Measurements from ENCODE around the gene LGR4. TPM values are rescaled to one million over a fixed set of nuclear protein-coding genes. Genes with fewer than 3 reads are reported as not detected.

The LGR4 gene
- total and polyA plus RNA-seq, 2 of the 4 experiments (the other 2 are of a cell fraction) = 2.9 to 6.8 TPM

DNA sequence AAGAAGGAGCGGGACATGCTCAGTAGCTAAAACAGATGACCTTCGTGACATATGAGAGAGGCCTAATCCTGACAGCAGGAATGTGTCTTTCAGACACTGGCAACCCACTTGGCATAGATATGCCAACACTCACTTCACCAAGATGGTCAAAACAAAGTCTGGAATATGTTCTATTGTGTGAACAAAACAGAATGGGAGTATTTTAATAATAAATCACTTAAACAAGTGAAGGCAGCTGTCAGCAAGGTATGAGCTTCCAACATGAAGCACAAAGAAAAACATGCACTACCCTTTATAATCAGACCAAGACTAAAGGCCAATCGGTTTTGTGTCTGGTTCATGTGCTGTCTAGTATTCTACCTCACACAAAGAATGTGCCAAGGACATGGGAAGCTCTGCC lies 132.6 kb downstream of the LGR4 start:
- ATAC-seq (ENCODE audit: low read depth) = no peak
- no peak overlapping the region for H3K27ac ChIP-seq (ENCODE audit: insufficient read depth, low read length)
- POLR2A ChIA-PET (ENCODE audit: unreplicated experiment) = no interaction called here

More for the DNA sequence above, 132.6 kb downstream of the LGR4 start:
- Histone ChIP-seq H2AK9ac (replicated peaks; ENCODE audit: low read depth, low read length, poor library complexity) (no peak overlapping the region), H3K14ac (replicated peaks; ENCODE audit: low read depth, low read length) (no peak overlapping the region), H2BK20ac (ENCODE audit: low read depth, low read length) (no peak overlapping the region), H3K27me3 (ENCODE audit: control insufficient read depth, insufficient read depth, low read length) (no peaks in the 10 kb centered on the region), H2AFZ (replicated peaks; ENCODE audit: low read length, poor library complexity) (no peak overlapping the region), H2BK5ac (ENCODE audit: low read depth, low read length, poor library complexity, severe bottlenecking) (no peak overlapping the region), H3K56ac (ENCODE audit: extremely low read depth, insufficient read depth, low read length) (no peak overlapping the region), H4K91ac (ENCODE audit: insufficient read depth, low read depth, low read length) (no peak overlapping the region), H3K4me1 (ENCODE audit: control insufficient read depth, insufficient read depth, low read length) (no peaks in the 10 kb centered on the region), H3K9me1 (ENCODE audit: insufficient read depth, low read length) (no peaks in the 10 kb centered on the region), H3K79me1 (ENCODE audit: low read depth in 1 of 2, low read length in 2 of 2) (no peaks in the 10 kb centered on the region), H2BK15ac (ENCODE audit: low read depth, low read length) (no peak overlapping the region), H4K8ac (ENCODE audit: low read depth in 2 of 2, low read length in 2 of 2) (no peak overlapping the region), H2AK5ac (ENCODE audit: low read depth, low read length) (no peak overlapping the region), H2BK120ac (ENCODE audit: low read depth, low read length) (no peak overlapping the region), H3K9ac (ENCODE audit: low read depth, low read length) (no peak overlapping the region), H4K20me1 (ENCODE audit: insufficient read depth, low read length) (no peaks in the 10 kb centered on the region), H3K23ac (ENCODE audit: low read depth, low read length) (no peak overlapping the region), H3K18ac (ENCODE audit: low read depth, low read length) (no peak overlapping the region), H3K9me3 (ENCODE audit: control insufficient read depth, insufficient read depth, low read length) (no peaks in the 10 kb centered on the region), H3K4ac (ENCODE audit: low read depth, low read length) (no peak overlapping the region), H3K4me3 (ENCODE audit: insufficient read depth, low read depth, low read length) (no peak overlapping the region), H3K36me3 (ENCODE audit: control insufficient read depth, insufficient read depth, low read length) (no peaks in the 10 kb centered on the region), H3K4me2 (ENCODE audit: low read depth, low read length) (no peak overlapping the region), H4K5ac (ENCODE audit: low read depth, low read length) (no peak overlapping the region)
- DNase-seq = no peak
- intact Hi-C loops (cut with micrococcal nuclease) (no loop called here), dilution Hi-C loops (cut with HindIII; ENCODE audit: low sequenced_read_pairs, unreplicated experiment) (no loop called here), in situ Hi-C loops (cut with MboI; ENCODE audit: low sequenced_read_pairs) (no loop called here)
- CTCF ChIA-PET = interaction anchor here (1.6 kb wide), 1 partner anchor 146 kb away, joined by 5 read pairs; no protein-coding TSS in a partner anchor
- no TSS peak for BruUV-seq (replicated peaks)
- WGBS, 2 experiments (ENCODE audit: extremely low coverage in 2 of 2, insufficient read length in 1 of 2) = no CpG with 5 or more reads among the region's 3 CpGs
- TF ChIP-seq MAZ (IDR thresholded peaks at IDR 0.05; ENCODE audit: borderline replicate concordance, low read depth, low read length) (no peak), RCOR1 (IDR thresholded peaks at IDR 0.05; ENCODE audit: insufficient replicate concordance, low read length) (no peak), NFE2L2 (IDR thresholded peaks at IDR 0.05; ENCODE audit: low read depth, low read length) (no peak), USF2 (IDR thresholded peaks at IDR 0.05; ENCODE audit: low read depth, low read length) (no peak), RFX5 (IDR thresholded peaks at IDR 0.05; ENCODE audit: low read depth, low read length) (no peak), RAD21 (IDR thresholded peaks at IDR 0.05; ENCODE audit: low read length) (no peak), CEBPB (IDR thresholded peaks at IDR 0.05; ENCODE audit: low read depth, low read length) (no peak), CHD1 (IDR thresholded peaks at IDR 0.05; ENCODE audit: low read depth, low read length) (no peak), POLR2A (IDR thresholded peaks at IDR 0.05; ENCODE audit: low read depth, low read length) (no peak), MXI1 (IDR thresholded peaks at IDR 0.05; ENCODE audit: borderline replicate concordance, low read depth, low read length) (no peak), BHLHE40 (IDR thresholded peaks at IDR 0.05; ENCODE audit: low read depth, low read length) (no peak), MAFK (IDR thresholded peaks at IDR 0.05; ENCODE audit: low read depth, low read length) (no peak), SMC3 (IDR thresholded peaks at IDR 0.05; ENCODE audit: low read depth, low read length) (no peak), FOS (IDR thresholded peaks at IDR 0.05; ENCODE audit: low read depth, low read length) (no peak), ELK1 (IDR thresholded peaks at IDR 0.05; ENCODE audit: borderline replicate concordance, low read depth, low read length) (no peak)
- TF ChIP-seq, protein P1, sequence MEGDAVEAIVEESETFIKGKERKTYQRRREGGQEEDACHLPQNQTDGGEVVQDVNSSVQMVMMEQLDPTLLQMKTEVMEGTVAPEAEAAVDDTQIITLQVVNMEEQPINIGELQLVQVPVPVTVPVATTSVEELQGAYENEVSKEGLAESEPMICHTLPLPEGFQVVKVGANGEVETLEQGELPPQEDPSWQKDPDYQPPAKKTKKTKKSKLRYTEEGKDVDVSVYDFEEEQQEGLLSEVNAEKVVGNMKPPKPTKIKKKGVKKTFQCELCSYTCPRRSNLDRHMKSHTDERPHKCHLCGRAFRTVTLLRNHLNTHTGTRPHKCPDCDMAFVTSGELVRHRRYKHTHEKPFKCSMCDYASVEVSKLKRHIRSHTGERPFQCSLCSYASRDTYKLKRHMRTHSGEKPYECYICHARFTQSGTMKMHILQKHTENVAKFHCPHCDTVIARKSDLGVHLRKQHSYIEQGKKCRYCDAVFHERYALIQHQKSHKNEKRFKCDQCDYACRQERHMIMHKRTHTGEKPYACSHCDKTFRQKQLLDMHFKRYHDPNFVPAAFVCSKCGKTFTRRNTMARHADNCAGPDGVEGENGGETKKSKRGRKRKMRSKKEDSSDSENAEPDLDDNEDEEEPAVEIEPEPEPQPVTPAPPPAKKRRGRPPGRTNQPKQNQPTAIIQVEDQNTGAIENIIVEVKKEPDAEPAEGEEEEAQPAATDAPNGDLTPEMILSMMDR (conservative IDR thresholded peaks at IDR 0.05; ENCODE audit: low read depth, low read length) = no peak

All from IMR-90 (cell line).